PC-9 (cell line): ENCODE results near the gene ALDOA.

Experiments used
- EZH2 ChIP-seq: fragments of 200-600 bp; sonication (generic); IDR thresholded peaks from 2 replicates; pipeline ENCODE4 v1.8.0; 2017; ENCODE audit warnings: antibody characterized with exemption, low read depth
- TF ChIP-seq, protein P1 (sequence below): fragments of 200-600 bp; sonication (generic); conservative IDR thresholded peaks from 2 replicates; pipeline ENCODE4 v1.6.1; 2017; ENCODE audit warnings: mixed run types, antibody characterized with exemption, mild to moderate bottlenecking, moderate library complexity

DNA sequence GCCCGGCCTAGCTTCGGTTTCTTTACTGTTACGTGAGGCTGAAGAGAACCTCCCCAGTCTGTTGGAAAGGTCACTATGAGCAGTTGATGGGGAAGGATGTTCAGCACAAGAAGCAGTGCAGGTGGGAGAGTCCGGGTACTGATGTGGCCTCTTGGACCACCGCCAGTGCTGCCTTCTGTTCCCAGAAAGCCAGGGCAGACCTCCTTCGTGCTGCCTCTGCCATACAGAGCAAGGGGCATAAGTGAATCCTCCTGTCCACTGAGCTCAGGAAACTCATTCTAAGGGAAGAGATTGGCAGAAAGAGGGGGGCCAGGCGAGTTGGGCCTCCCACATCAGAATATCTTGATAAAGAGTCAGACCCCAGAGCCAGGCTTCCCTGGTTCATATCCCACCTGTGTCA lies 13.9 kb downstream of the ALDOA start:
- TF ChIP-seq, protein P1, sequence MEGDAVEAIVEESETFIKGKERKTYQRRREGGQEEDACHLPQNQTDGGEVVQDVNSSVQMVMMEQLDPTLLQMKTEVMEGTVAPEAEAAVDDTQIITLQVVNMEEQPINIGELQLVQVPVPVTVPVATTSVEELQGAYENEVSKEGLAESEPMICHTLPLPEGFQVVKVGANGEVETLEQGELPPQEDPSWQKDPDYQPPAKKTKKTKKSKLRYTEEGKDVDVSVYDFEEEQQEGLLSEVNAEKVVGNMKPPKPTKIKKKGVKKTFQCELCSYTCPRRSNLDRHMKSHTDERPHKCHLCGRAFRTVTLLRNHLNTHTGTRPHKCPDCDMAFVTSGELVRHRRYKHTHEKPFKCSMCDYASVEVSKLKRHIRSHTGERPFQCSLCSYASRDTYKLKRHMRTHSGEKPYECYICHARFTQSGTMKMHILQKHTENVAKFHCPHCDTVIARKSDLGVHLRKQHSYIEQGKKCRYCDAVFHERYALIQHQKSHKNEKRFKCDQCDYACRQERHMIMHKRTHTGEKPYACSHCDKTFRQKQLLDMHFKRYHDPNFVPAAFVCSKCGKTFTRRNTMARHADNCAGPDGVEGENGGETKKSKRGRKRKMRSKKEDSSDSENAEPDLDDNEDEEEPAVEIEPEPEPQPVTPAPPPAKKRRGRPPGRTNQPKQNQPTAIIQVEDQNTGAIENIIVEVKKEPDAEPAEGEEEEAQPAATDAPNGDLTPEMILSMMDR = no peak
- no peak for TF ChIP-seq EZH2
